Stimulated activated CD8-positive, alpha-beta memory T cell treated with anti-CD3 and anti-CD28 coated beads, Interleukin-2, amount 100 ng/mL, for 1 hour (primary cell): Measurements from ENCODE around the gene TMEM135.
A peak's percentile ranks its signal among the peaks of the same experiment; 100 is the strongest.

Source experiments
- DNase-seq, 2 donors: peaks; one replicate each; pipeline ENCODE4 v3.0.0-alpha.2; 2020; ENCODE audit warnings: low read depth in 2 of 2

The TMEM135 gene

DNA sequence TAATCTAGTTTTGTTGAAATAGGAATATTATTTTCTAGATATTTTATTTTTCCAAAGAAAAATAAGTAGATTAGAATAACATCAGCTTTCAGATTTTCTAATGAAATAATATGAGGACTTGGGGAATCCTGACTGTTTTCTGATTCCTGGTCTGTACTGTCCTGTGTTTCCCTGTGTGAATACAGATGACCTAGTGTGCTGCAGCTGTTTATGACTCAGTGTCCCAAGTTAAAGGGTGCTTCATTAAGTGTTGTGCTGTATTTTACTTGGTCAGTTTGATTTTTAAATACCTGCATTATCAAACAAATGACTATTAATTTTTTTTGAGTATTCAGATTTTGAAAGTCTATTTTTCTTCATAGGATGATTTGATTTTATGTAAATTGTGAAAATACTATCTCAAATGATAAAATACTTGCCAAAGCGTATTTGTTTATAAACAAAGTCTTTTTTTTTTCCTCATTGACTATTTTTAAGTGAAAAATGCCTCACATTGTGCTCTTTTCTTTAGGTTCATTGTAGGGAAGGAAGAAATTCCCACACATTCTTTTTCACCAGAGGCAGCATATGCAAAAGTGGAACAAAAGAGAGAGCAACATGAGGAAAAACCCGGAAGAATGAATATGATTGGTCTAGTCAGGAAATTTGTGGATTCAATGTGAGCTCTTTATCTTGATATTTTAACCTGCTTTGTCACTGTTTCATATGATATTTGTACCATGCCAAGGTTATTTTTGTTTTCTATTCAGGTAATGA lies 264.2 kb downstream of the TMEM135 start:
- DNase-seq, result no peak

GRCh38 chr11:87304412-87304811 lies 266.7 kb downstream of the TMEM135 start:
- no peak for DNase-seq

- no peak for DNase-seq
Observed at GRCh38 chr11:87306262-87306851, 268.6 kb downstream of the TMEM135 start.

GRCh38 chr11:87307101-87307500 lies 269.4 kb downstream of the TMEM135 start:
- no peak for DNase-seq

DNA sequence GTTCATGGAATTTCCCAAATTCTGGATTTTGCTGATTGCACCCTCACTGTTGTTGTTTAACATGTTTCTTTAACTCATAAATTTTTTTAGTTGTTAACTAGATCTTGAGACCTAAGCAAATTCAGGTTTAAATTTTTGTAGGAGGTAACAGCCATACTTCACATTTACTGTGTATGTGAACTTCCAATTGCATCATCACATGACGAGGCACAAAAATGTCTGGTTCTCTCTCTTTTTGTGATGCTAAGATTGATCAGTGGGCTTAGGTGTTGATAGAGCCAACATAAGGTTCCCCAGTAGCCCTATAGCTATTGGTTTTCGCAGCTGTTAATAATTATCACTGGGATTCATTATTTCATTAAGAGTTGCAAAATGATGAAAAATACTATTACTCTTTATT lies 277.5 kb downstream of the TMEM135 start:
- no peak for DNase-seq

DNA sequence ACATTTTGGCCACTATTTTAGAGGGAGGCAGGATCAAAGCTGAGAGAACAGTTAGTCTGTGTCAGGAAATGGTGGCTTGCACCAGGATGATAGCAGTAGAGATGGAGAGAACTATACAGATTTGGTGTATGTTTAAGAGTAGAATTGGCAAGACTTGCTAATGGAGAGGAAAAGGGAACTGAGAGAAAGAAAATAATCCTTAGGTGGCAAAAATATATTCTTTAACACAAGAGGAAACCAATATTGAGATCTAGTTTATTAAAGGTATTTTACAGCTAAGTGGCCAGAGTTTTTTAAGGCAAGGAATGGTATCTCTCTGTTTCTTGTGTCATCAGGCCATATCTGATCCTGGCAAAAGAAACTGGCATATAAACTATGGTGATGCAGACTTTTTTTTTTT lies 278.8 kb downstream of the TMEM135 start:
- DNase-seq, result no peak

GRCh38 chr11:87317441-87317840 lies 279.7 kb downstream of the TMEM135 start:
- DNase-seq, result no peak

GRCh38 chr11:87320123-87320522 lies 282.4 kb downstream of the TMEM135 start:
- DNase-seq, result no peak

DNA sequence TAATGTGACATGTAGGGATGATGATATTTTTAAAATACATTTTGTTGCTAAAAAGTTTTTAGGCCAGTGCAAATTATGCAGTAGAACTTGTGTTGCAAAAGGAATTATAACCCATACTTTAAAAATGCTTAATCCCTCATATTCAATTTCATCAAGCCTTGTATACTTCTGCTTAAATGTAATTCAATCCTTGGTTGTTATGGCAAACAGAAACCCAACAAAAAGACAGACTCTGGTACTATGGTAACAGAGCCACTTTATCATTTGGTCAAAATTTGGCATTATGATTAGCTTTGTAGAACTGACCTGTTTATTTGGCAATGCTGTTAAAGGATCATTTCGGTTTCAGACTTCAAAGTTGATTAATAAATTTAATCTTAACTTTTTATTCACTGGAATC lies 284.8 kb downstream of the TMEM135 start:
- no peak for DNase-seq

DNA sequence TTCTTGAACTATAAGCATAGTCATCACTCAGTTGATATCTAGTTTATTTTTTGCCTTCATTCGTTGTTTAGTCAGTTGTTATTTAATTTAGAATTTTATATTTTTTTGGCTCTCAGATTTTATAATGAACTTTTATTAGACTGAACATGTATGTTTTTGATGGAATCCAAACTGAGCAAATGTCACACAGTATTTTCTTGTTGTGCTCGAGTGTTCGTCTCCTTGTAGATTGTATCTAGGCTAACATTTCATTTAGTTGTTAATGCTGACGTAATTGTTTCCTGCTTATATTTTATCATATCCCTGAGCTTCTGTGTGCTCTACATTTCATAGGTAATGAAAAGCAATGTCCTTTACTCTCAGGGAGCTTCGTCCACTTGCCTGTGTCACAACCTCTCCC lies 286.2 kb downstream of the TMEM135 start:
- no peak for DNase-seq

DNA sequence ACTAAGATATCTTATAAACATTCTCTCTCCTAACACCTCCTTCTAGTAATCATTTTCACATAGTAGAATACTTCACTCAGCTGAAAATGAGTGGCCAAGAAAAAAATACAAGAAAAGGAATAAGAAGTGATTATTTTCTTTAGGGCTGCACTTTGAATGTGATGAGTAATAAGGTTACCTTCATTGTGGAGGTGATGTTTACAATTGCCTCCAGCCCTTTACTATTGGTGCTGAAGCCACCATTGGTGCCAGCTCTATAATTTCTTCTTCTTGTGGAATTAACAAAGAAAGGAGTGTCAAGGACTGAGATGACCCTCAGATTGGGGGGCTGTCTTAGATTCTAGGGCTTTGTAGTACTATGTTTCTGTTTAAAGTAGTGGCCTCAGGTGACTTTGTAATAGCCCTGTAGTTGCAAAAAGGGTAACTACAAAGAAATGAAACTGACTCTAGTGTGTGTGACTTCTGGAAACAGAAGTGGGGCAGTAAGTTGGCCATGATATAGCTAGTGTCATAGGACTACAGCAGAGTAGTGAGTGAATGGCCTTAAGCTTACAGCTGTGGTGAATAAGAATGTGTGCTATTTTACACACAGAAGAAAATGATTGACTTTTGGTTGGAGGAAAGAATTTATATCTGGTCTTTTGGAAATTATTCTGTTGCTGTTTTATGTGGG lies 287.2 kb downstream of the TMEM135 start:
- DNase-seq, result no peak

DNA sequence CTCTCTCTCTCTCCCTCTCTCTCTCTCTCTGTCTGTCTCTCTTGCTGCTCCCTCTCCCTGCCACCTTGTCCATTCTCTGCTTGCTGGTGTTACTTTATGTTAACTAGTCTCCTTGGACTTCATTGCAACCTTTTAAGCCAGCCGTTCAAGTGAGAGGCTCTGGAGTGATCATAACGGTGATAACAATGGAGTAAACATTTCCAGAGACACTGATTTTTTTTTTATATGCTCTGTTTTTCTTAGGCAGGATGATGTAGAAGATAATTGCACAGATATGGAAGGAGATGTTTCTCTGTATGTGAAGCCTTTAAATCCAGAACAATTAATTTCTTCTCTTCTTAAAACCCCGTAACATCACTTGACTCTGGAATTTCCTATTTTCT lies 287.7 kb downstream of the TMEM135 start:
- no peak for DNase-seq

GRCh38 chr11:87326594-87326993 lies 288.9 kb downstream of the TMEM135 start:
- no peak for DNase-seq

- no peak for DNase-seq
Observed at GRCh38 chr11:87329172-87329571, 291.4 kb downstream of the TMEM135 start.

DNA sequence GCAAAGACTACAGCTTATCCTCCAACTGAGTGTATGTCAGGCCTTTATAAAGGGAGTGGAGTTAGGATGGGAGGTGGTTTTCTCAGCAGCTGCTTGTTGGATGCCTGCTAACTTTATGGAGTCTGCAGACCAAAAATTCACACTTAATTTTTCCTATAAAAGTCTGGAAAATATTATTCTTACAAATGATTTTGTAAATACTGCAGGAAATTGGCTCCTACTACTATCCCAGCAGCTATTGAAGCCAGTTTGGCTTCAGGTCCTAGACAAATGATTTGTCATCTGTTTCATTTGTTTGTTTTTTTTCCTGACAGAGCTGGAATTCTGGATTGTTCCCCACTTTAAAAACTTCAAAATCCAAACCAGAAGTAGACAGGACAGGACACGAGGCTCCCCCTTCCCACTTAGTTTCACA lies 292.5 kb downstream of the TMEM135 start:
- DNase-seq, result no peak

GRCh38 chr11:87331273-87331672 lies 293.5 kb downstream of the TMEM135 start:
- no peak for DNase-seq

- no peak for DNase-seq
Observed at GRCh38 chr11:87338046-87338639, 300.4 kb downstream of the TMEM135 start.

GRCh38 chr11:87339416-87339815 lies 301.7 kb downstream of the TMEM135 start:
- no peak for DNase-seq

DNA sequence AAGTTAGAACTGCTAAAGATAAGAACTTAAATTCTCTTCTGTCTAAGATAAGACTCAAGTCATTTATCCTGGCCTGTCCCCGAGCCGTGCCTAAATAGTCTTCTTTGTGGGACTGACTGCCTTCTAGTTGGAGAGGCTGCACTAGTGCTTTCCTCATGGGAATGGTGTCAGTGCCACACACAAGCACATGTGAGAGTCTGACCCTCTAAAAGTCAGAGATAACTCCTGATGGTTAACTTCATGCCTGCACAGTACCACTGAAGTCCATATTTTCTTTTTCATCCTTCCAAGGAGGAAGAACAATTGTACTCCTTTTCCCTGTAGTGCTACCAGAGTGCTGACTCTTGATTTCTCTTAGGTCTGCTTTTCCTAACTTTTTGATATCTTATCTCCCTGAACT lies 309.7 kb downstream of the TMEM135 start:
- no peak for DNase-seq

DNA sequence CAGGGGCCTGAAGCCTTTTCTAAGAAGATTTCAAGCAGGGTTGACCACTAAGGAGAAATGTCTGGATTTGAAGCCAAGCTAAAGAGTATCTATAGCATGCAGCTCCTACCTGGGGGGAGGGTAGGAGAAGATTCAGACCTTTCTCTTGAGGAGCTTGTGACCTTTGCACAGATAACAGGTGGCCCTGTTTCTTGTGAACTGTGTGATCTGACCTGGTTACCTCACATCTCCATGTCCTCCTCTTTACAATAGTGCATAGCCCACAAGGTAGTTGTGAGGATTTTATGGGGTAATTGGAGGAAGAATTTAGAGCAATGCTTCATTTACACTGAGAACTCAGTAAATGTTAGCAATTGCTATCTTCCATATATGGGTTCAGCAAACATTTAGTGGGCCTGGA lies 310.1 kb downstream of the TMEM135 start:
- no peak for DNase-seq

DNA sequence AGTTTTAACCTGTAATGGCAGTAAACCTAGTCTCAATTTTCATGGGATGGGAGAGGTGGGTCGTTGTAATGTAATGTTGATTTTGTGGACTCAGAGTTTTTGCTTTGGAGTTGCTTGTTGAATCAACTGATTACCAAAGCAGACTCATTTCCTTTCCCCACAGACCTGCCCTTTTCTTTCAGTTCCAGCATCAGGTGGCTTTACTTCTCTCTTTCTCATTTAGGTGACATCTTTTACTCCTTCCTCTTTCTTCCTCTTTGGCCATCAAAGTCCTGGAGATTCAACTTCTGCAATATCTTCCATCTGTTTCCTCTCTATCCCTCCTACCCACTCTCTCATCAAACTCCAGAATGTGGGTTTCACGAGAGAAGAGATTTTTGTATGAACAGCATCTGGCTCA lies 313.9 kb downstream of the TMEM135 start:
- no peak for DNase-seq

DNA sequence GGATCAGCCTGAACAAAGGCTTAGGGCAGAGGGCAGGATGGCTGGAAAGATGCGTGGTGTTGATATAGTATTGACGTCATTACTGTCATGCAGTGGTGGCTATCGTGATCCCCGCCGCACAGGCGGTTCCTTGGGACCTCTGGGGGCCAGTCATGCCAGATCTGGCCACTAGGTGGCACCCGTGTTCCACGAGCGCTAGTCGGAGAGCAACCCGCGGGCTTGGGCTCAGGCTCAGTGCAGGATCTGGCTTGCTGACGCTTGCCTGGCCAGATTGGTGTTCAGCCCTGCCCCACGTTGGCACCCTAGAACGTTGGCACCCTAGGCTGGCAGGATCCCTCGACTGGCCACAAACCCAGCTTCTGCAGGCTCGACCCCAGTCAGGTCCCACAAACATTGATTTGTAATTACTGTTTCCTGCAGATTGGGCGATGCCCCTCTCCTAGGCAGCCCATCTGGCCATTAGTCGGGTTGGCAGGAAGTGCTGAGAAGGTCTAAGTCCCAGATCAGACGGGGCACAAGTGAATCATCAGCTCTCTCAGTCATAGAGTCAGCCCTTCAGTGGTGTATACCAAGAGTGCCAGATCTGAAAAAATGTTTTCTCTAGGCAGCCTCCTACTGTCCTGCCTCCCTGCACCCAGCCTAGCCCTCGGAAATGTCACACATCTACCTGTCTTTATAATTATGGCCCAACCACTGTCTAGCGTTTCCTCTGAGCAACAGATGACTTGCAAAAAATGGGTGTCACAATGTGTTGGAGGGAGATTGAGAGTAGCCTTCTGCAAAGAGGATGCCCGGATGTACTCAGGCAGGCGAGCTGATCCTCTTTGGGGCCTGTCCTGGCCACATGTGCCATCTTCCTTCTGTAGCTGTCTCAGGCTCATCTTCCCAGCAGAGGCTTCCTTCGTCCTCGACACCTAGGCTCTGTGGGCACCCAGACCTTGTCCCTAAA lies 315.3 kb downstream of the TMEM135 start:
- DNase-seq, result peak; percentile 62 to 70
